Measurements from ENCODE around the gene PFKL. TPM values are rescaled to one million over a fixed set of nuclear protein-coding genes. Genes with fewer than 3 reads are reported as not detected.

PFKL gene
- total RNA-seq, 1 donor from 2014 or later: 125 TPM

DNA sequence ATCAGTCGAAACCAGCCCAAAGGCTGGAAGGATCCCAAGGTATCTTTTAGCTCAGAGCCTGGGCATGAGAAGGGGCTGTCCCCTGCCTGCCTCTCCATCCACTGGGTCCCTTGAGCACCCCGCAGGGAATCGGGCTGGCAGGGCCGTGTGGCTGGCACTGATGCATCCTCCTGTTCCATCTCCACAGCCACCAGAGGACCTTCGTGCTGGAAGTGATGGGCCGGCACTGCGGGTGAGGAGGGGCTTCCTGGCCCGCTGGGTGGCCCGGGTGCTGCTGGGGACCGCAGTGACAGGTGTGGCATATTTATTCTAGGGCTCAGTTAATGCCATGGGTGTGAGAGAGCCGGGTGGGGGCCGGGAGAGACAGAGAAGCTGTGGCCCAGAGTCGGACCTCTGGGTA, 13.6 kb downstream of the PFKL start:
- no peak for TF ChIP-seq CTCF (conservative IDR thresholded peaks at IDR 0.05; ENCODE audit: low read depth, low read length)
- no peak overlapping the region for H3K4me3 ChIP-seq (ENCODE audit: low read depth, low read length)
- DNase-seq (ENCODE audit: low read depth): no peak

DNA sequence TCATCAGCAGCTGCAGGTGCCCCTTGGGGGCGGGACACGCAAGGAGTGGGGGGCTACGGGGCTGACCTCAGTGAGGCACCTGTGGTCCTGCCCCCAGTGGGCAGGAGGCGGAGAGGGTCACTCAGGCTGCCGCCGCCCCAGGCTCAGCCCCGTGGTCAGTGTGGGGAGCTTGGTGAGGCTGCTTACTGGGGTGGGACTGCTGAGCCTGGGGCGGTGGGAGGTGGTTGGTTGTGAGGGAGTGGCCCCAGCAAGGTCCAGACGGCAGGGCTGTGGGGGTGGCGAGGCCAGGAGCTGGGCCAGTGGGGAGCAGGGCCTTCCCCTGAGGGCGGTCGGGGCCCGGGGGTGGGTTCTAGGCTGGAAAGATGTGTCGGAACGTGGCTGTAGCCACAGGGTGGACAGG, 14.3 kb downstream of the PFKL start:
- TF ChIP-seq CTCF (conservative IDR thresholded peaks at IDR 0.05; ENCODE audit: low read depth, low read length): no peak
- no peak overlapping the region for H3K4me3 ChIP-seq (ENCODE audit: low read depth, low read length)
- no peak for DNase-seq (ENCODE audit: low read depth)

DNA sequence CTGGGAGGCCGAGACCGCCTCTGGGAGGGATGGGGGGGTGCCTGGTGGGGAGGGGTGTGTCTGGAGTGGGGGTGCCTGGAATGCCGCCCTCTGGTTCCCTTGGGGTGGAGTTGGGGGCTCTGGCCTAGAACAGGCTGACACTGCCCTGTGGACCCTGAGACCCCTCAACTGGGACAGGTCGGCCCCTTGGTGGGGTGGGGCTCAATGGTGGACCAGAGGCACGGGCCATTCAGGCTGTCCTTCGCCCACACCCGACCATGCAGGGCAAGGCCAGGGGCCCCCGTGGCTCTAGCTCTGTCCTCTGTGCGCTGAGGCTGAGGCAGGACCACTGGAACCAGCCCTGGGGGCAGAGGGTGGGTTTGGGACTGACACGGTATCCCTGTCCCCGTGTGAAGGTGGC, 14.7 kb downstream of the PFKL start:
- no peak for DNase-seq (ENCODE audit: low read depth)
- TF ChIP-seq CTCF (conservative IDR thresholded peaks at IDR 0.05; ENCODE audit: low read depth, low read length): no peak
- no peak overlapping the region for H3K4me3 ChIP-seq (ENCODE audit: low read depth, low read length)

- TF ChIP-seq CTCF (conservative IDR thresholded peaks at IDR 0.05; ENCODE audit: low read depth, low read length): no peak
- no peak overlapping the region for H3K4me3 ChIP-seq (ENCODE audit: low read depth, low read length)
- DNase-seq (ENCODE audit: low read depth): no peak
Observed at GRCh38 chr21:44315691-44316203, 15.9 kb downstream of the PFKL start.

DNA sequence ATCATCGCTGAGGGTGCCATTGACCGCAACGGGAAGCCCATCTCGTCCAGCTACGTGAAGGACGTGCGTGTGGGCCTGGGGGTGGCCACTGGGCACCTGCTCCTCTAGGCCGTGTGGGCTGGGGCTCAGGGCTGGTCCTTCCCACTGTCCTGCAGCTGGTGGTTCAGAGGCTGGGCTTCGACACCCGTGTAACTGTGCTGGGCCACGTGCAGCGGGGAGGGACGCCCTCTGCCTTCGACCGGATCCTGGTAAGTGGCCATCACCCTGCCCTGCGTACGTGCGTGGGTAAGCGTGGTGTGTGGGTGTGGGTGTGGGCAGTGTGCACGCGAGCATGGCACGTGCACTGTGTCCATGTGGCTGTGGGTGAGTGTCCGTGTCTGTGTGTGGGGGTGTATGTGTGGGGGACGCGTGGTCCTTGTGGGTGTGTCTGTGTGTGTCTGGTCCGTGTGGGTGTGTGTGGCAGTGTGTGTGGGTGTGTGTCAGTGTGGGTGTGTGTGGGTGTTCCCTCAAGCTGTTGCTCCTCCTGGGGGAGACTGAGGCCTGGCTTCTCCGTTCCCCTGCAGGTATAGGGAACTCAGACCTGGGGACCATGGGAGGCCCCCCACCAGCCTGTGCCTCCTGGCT, 16.5 kb downstream of the PFKL start:
- no peak overlapping the region for H3K4me3 ChIP-seq (ENCODE audit: low read depth, low read length)
- no peak for DNase-seq (ENCODE audit: low read depth)
- no peak for TF ChIP-seq CTCF (conservative IDR thresholded peaks at IDR 0.05; ENCODE audit: low read depth, low read length)

GRCh38 chr21:44317241-44317782, 17.5 kb downstream of the PFKL start:
- no peak for DNase-seq (ENCODE audit: low read depth)
- no peak for TF ChIP-seq CTCF (conservative IDR thresholded peaks at IDR 0.05; ENCODE audit: low read depth, low read length)
- no peak overlapping the region for H3K4me3 ChIP-seq (ENCODE audit: low read depth, low read length)

DNA sequence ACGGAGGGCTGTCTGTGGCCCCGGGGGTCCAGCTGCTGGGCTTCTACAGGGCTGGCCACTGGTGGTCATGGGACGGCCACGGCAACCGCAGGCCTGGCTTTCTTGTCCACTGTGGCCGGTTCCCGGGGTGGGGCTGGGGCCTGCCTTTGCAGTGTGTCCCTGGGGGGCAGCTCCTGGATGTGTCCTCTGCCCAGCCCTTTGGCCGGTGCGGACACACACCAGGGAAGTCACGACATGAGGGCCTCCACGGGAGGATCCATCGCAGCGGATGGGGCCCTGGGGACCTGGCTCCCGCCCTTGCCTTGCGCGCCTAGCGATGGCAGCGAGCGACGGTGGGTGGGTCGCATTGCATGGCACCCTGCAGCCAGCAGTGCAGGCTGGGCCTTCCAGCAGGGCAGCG, 18.0 kb downstream of the PFKL start:
- no peak for TF ChIP-seq CTCF (conservative IDR thresholded peaks at IDR 0.05; ENCODE audit: low read depth, low read length)
- no peak overlapping the region for H3K4me3 ChIP-seq (ENCODE audit: low read depth, low read length)
- DNase-seq (ENCODE audit: low read depth): no peak
